Type B pancreatic cell (in vitro differentiated cells): Measurements from ENCODE around the gene SAT1. TPM values are rescaled to one million over a fixed set of nuclear protein-coding genes. Genes with fewer than 3 reads are reported as not detected.

Experiments
- DNase-seq: peaks from one replicate; pipeline ENCODE4 v3.0.0; 2021; ENCODE audit warnings: mixed read lengths; ENCODE audit not compliant: unreplicated experiment; ENCODE audit errors: extremely low spot score
- H3K27ac Mint-ChIP-seq: 2 replicates; pipeline ENCODE4 v1.8.0; 2021; ENCODE audit warnings: mild to moderate bottlenecking, mixed read lengths
- H3K27me3 Mint-ChIP-seq: 2 replicates; pipeline ENCODE4 v1.8.0; 2021; ENCODE audit warnings: mixed read lengths
- H3K36me3 Mint-ChIP-seq: 2 replicates; pipeline ENCODE4 v1.8.0; 2021; ENCODE audit warnings: mixed read lengths
- H3K4me1 Mint-ChIP-seq: one replicate; pipeline ENCODE4 v1.8.0; 2021; ENCODE audit warnings: mixed read lengths; ENCODE audit not compliant: unreplicated experiment
- H3K4me3 Mint-ChIP-seq: 2 replicates; pipeline ENCODE4 v1.8.0; 2021; ENCODE audit warnings: mild to moderate bottlenecking, mixed read lengths
- H3K9me3 Mint-ChIP-seq: 2 replicates; pipeline ENCODE4 v1.8.0; 2021; ENCODE audit warnings: mixed read lengths
- CTCF ChIP-seq: fragments of 200-600 bp; sonication (generic); conservative IDR thresholded peaks from 2 replicates; pipeline ENCODE4 v1.5.0; 2021; ENCODE audit warnings: antibody characterized with exemption, mild to moderate bottlenecking
- total RNA-seq: library from RNA; stranded (reverse); gene quantifications from 2 replicates; pipeline ENCODE4 v1.2.1, GENCODE V29; 2021; ENCODE audit warnings: low replicate concordance

Gene SAT1
- total RNA-seq, 1 donor from 2014 or later = 440 TPM

- H3K9me3 Mint-ChIP-seq = no peaks in the 10 kb centered on the region
- peak overlapping the region; percentile 70 for H3K27ac Mint-ChIP-seq
- peak overlapping the region; percentile 2 for H3K4me3 Mint-ChIP-seq
- no peaks in the 10 kb centered on the region for H3K36me3 Mint-ChIP-seq
- no peak for TF ChIP-seq CTCF
- no peaks in the 10 kb centered on the region for H3K27me3 Mint-ChIP-seq
- peaks cover 3% of the 10 kb centered on the region for H3K4me1 Mint-ChIP-seq
- no peak for DNase-seq
Observed at GRCh38 chrX:23819385-23820234, 36.6 kb downstream of the SAT1 start.

GRCh38 chrX:23820235-23820782 lies 37.3 kb downstream of the SAT1 start:
- no peak for TF ChIP-seq CTCF
- peaks cover 3% of the 10 kb centered on the region for H3K4me1 Mint-ChIP-seq
- no peaks in the 10 kb centered on the region for H3K27me3 Mint-ChIP-seq
- H3K36me3 Mint-ChIP-seq = no peaks in the 10 kb centered on the region
- no peak for DNase-seq
- no peak overlapping the region for H3K4me3 Mint-ChIP-seq
- peak overlapping the region; percentile 70 for H3K27ac Mint-ChIP-seq
- no peaks in the 10 kb centered on the region for H3K9me3 Mint-ChIP-seq

- Mint-ChIP-seq H3K36me3 (peaks cover 6% of the 10 kb centered on the region), H3K9me3 (no peaks in the 10 kb centered on the region), H3K27me3 (no peaks in the 10 kb centered on the region), H3K4me3 (no peak overlapping the region), H3K27ac (peak overlapping the region; percentile 73), H3K4me1 (peaks cover 3% of the 10 kb centered on the region)
- no peak for DNase-seq
- no peak for TF ChIP-seq CTCF
Observed at GRCh38 chrX:23821847-23822246, 38.9 kb downstream of the SAT1 start.

- Mint-ChIP-seq H3K4me1 (peaks cover 3% of the 10 kb centered on the region), H3K27me3 (no peaks in the 10 kb centered on the region), H3K27ac (peak overlapping the region; percentile 73), H3K9me3 (no peaks in the 10 kb centered on the region), H3K36me3 (peaks cover 6% of the 10 kb centered on the region), H3K4me3 (no peak overlapping the region)
- TF ChIP-seq CTCF = no peak
- DNase-seq = no peak
Observed at GRCh38 chrX:23822397-23822796, 39.4 kb downstream of the SAT1 start.

GRCh38 chrX:23822841-23823240 lies 39.9 kb downstream of the SAT1 start:
- H3K36me3 Mint-ChIP-seq = peaks cover 8% of the 10 kb centered on the region
- no peak for TF ChIP-seq CTCF
- H3K27me3 Mint-ChIP-seq = no peaks in the 10 kb centered on the region
- no peak for DNase-seq
- peaks cover 5% of the 10 kb centered on the region for H3K4me1 Mint-ChIP-seq
- H3K27ac Mint-ChIP-seq = no peak overlapping the region
- no peak overlapping the region for H3K4me3 Mint-ChIP-seq
- H3K9me3 Mint-ChIP-seq = no peaks in the 10 kb centered on the region
